HL-60 (cell line): ENCODE measurements around the gene KRTAP3-1.

Experiments
- DNase-seq, 2 experiments: peaks; one replicate each; pipeline ENCODE4 v3.0.0-alpha.2; 2010 to 2020; ENCODE audit warnings: low read depth in 1 of 2, low spot score in 1 of 2
- H3K27ac ChIP-seq: fragments of 250-450 bp; sonication (Bioruptor Pico); replicated peaks from 2 replicates; pipeline ENCODE4 v1.5.1; 2020; ENCODE audit warnings: mild to moderate bottlenecking, moderate library complexity
- H3K27me3 ChIP-seq: fragments of 250-450 bp; sonication (Bioruptor Pico); 2 replicates; pipeline ENCODE4 v1.5.1; 2021; ENCODE audit warnings: mild to moderate bottlenecking, moderate library complexity; ENCODE audit not compliant: insufficient read depth, poor library complexity, severe bottlenecking
- H3K4me3 ChIP-seq: replicated peaks from 2 replicates; pipeline ENCODE4 v1.5.1; 2011; ENCODE audit warnings: mild to moderate bottlenecking, control low read depth, low read length; ENCODE audit not compliant: insufficient read depth
- CTCF ChIP-seq: IDR thresholded peaks from one replicate; pipeline ENCODE4 v1.5.1; 2011; ENCODE audit warnings: low read length, control low read depth, inconsistent platforms; ENCODE audit not compliant: insufficient read depth
- GABPA ChIP-seq: IDR thresholded peaks from 2 replicates; pipeline ENCODE4 v1.6.1; 2012; ENCODE audit warnings: low read depth
- POLR2AphosphoS5 ChIP-seq: IDR thresholded peaks from 2 replicates; pipeline ENCODE4 v1.6.1; 2012; ENCODE audit warnings: low read depth
- REST ChIP-seq: IDR thresholded peaks from 2 replicates; pipeline ENCODE4 v1.6.1; 2012; ENCODE audit warnings: low read depth; ENCODE audit not compliant: insufficient replicate concordance
- SPI1 ChIP-seq: IDR thresholded peaks from 2 replicates; pipeline ENCODE4 v1.6.1; 2012; ENCODE audit warnings: low read depth, mild to moderate bottlenecking, borderline replicate concordance

The KRTAP3-1 gene

GRCh38 chr17:41013181-41013580 is 4.3 kb upstream of the KRTAP3-1 start:
- no peak overlapping the region for H3K27ac ChIP-seq

GRCh38 chr17:41012326-41013120 is 3.6 kb upstream of the KRTAP3-1 start:
- no peak overlapping the region for H3K27ac ChIP-seq
- DNase-seq: no peak
- TF ChIP-seq POLR2AphosphoS5 (no peak), SPI1 (no peak), REST (no peak), GABPA (no peak), CTCF (no peak)
- peaks cover 2% of the 10 kb centered on the region for H3K27me3 ChIP-seq
- H3K4me3 ChIP-seq: no peak overlapping the region

More at GRCh38 chr17:41013181-41013580, 4.3 kb upstream of the KRTAP3-1 start:
- no peak for DNase-seq
- no peak for TF ChIP-seq SPI1
- TF ChIP-seq POLR2AphosphoS5: no peak
- TF ChIP-seq CTCF: no peak
- no peak for TF ChIP-seq GABPA
- no peak for TF ChIP-seq REST
- no peak overlapping the region for H3K4me3 ChIP-seq
- no peaks in the 10 kb centered on the region for H3K27me3 ChIP-seq

- peaks cover 2% of the 10 kb centered on the region for H3K27me3 ChIP-seq
- H3K27ac ChIP-seq: no peak overlapping the region
- DNase-seq: no peak
- TF ChIP-seq SPI1: no peak
- no peak for TF ChIP-seq REST
- TF ChIP-seq CTCF: no peak
- no peak for TF ChIP-seq GABPA
- TF ChIP-seq POLR2AphosphoS5: no peak
- no peak overlapping the region for H3K4me3 ChIP-seq
Measured at GRCh38 chr17:41010441-41010840, 1.5 kb upstream of the KRTAP3-1 start.
